A673 (cell line): ENCODE results near the gene UAP1L1. TPM values are rescaled to one million over a fixed set of nuclear protein-coding genes. Genes with fewer than 3 reads are reported as not detected.
"Not testable (repeated sequence)": the region's sequence is repeated elsewhere in the genome, so short reads cannot be mapped to it uniquely, and the experiment has no call there.

Source experiments
- BruUV-seq: library from RNA; stranded (reverse); fragments of 400-500 nt; replicated peaks from 2 replicates; lab custom pipeline; 2021; lab: Mats Ljungman, UMichigan
- CTCF ChIA-PET: fragments of 300-600 bp; sonication (Branson Sonifier 250); formaldehyde crosslinking; loops from one replicate; lab custom pipeline; 2022; ENCODE audit warnings: antibody characterized with exemption; lab: Charles Lee
- POLR2A ChIA-PET: fragments of 300-600 bp; sonication (Branson Sonifier 250); formaldehyde crosslinking; loops from one replicate; lab custom pipeline; 2022; ENCODE audit warnings: antibody characterized with exemption; ENCODE audit not compliant: low non-redundant PET; lab: Charles Lee
- DNase-seq: peaks from one replicate; pipeline ENCODE4 v3.0.0-alpha.2; 2015; ENCODE audit warnings: low spot score
- H3K27ac ChIP-seq: fragments of 200-600 bp; sonication (generic); 2 replicates; pipeline ENCODE4 v1.5.1; 2016; ENCODE audit warnings: mixed run types, low read depth, mild to moderate bottlenecking, mixed read lengths, antibody characterized with exemption, low read length; ENCODE audit not compliant: poor library complexity, severe bottlenecking
- H3K27me3 ChIP-seq: fragments of 200-600 bp; sonication (generic); replicated peaks from 2 replicates; pipeline ENCODE4 v1.6.1; 2017; ENCODE audit warnings: mixed run types, low read depth, mild to moderate bottlenecking, mixed read lengths, antibody characterized with exemption, low read length; ENCODE audit not compliant: insufficient read depth, poor library complexity
- H3K36me3 ChIP-seq: fragments of 200-600 bp; sonication (generic); 2 replicates; pipeline ENCODE4 v1.6.1; 2016; ENCODE audit warnings: mixed run types, mild to moderate bottlenecking, mixed read lengths, antibody characterized with exemption, low read length; ENCODE audit not compliant: insufficient read depth, poor library complexity, severe bottlenecking
- H3K4me1 ChIP-seq: fragments of 200-600 bp; sonication (generic); 2 replicates; pipeline ENCODE4 v1.6.1; 2017; ENCODE audit warnings: mixed run types, mild to moderate bottlenecking, mixed read lengths, antibody characterized with exemption, low read length; ENCODE audit not compliant: insufficient read depth, poor library complexity, severe bottlenecking
- H3K4me3 ChIP-seq: fragments of 200-600 bp; sonication (generic); 2 replicates; pipeline ENCODE4 v1.5.1; 2016; ENCODE audit warnings: low read depth, mixed run types, mild to moderate bottlenecking, mixed read lengths, low read length; ENCODE audit not compliant: poor library complexity, severe bottlenecking
- H3K9me3 ChIP-seq: fragments of 200-600 bp; sonication (generic); 2 replicates; pipeline ENCODE4 v1.6.1; 2016; ENCODE audit warnings: mixed run types, low read depth, mild to moderate bottlenecking, mixed read lengths, antibody characterized with exemption, low read length; ENCODE audit not compliant: poor library complexity, severe bottlenecking
- EZH2 ChIP-seq: fragments of 200-600 bp; sonication (generic); IDR thresholded peaks from 2 replicates; pipeline ENCODE4 v1.6.1; 2017; ENCODE audit warnings: borderline replicate concordance, low read depth, mild to moderate bottlenecking, mixed read lengths, antibody characterized with exemption, low read length; ENCODE audit not compliant: poor library complexity, severe bottlenecking
- intact Hi-C: fragments of 100-400 bp; cut with micrococcal nuclease; formaldehyde crosslinking; loops from one replicate; pipeline ENCODE4 v1.10.0; 2022; ENCODE audit not compliant: unreplicated experiment
- total RNA-seq: library from RNA; stranded (reverse); gene quantifications from 2 replicates; pipeline ENCODE4 v1.2.3, GENCODE V29; 2021
- TF ChIP-seq, protein P1 (sequence below): fragments of 300-800, 200-600 bp; sonication (generic); conservative IDR thresholded peaks from 2 replicates; pipeline ENCODE4 v1.5.1; 2017; ENCODE audit warnings: low read depth, mild to moderate bottlenecking, antibody characterized with exemption, low read length, moderate library complexity, mixed read lengths

UAP1L1 gene
- total RNA-seq, 1 experiment from 2014 or later, result 11.2 TPM

DNA sequence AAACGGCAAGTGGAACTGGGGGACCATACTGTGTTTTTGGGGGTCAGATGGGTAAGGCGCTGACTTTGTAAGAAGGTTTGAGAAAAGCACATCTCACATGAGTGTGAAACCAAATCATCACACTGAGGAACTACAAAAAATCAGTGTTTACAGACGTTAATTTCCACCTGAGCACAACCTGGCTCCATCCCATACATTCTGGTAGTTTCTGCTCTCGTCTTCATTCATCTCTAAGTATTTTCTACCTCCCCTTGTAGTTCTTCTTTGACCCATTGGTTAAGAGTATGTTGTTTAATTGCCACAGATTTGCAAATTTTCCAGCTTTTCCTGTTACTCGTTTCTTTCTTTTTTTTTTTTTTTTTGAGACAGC is 46.1 kb downstream of the UAP1L1 start:
- Histone ChIP-seq H3K4me3 (no peak overlapping the region), H3K9me3 (no peaks in the 10 kb centered on the region), H3K27me3 (no peaks in the 10 kb centered on the region), H3K4me1 (peaks cover 10% of the 10 kb centered on the region), H3K27ac (no peak overlapping the region), H3K36me3 (no peaks in the 10 kb centered on the region)
- DNase-seq, result no peak
- intact Hi-C loops, result no loop called here
- ChIA-PET CTCF (interaction anchor here (0.6 to 0.8 kb wide), 2 partner anchors 66 to 113 kb away, joined by 10 to 13 read pairs; no protein-coding TSS in a partner anchor), POLR2A (no interaction called here)
- no TSS peak for BruUV-seq
- TF ChIP-seq, protein P1, sequence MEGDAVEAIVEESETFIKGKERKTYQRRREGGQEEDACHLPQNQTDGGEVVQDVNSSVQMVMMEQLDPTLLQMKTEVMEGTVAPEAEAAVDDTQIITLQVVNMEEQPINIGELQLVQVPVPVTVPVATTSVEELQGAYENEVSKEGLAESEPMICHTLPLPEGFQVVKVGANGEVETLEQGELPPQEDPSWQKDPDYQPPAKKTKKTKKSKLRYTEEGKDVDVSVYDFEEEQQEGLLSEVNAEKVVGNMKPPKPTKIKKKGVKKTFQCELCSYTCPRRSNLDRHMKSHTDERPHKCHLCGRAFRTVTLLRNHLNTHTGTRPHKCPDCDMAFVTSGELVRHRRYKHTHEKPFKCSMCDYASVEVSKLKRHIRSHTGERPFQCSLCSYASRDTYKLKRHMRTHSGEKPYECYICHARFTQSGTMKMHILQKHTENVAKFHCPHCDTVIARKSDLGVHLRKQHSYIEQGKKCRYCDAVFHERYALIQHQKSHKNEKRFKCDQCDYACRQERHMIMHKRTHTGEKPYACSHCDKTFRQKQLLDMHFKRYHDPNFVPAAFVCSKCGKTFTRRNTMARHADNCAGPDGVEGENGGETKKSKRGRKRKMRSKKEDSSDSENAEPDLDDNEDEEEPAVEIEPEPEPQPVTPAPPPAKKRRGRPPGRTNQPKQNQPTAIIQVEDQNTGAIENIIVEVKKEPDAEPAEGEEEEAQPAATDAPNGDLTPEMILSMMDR, result no peak
- TF ChIP-seq EZH2, result no peak

GRCh38 chr9:137123952-137124462 is 46.7 kb downstream of the UAP1L1 start:
- H3K4me1 ChIP-seq, result peaks cover 13% of the 10 kb centered on the region
- BruUV-seq, CTCF ChIA-PET, H3K4me3 ChIP-seq, H3K36me3 ChIP-seq, POLR2A ChIA-PET, H3K27ac ChIP-seq, intact Hi-C loops, H3K9me3 ChIP-seq, H3K27me3 ChIP-seq, DNase-seq: not testable (repeated sequence)

DNA sequence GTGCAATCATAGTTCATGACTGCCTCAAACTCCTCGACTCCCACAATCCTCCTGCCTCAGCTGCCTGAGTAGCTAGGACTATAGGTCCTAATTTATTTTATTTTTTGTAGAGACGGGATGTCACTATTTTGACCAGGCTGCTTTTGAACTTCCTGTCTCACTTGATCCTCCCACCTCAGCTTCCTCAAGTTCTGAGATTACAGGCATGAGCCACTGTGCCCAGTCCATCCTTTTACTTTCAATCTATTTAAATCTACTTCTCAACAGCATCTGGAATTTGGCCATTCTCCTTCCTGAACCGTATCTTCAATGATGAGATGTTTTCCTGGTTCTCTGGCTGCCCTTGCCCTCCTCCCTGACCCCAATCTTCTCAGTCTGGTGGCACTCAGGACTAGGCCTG is 49.5 kb downstream of the UAP1L1 start:
- no peak overlapping the region for H3K4me3 ChIP-seq
- CTCF ChIA-PET, result interaction anchor here (0.8 kb wide), 1 partner anchor 101 kb away, joined by 3 read pairs; the partner anchor contains the start of gene RNF224
- peaks cover 9% of the 10 kb centered on the region for H3K9me3 ChIP-seq
- TF ChIP-seq, protein P1, result no peak
- no peak for TF ChIP-seq EZH2
- BruUV-seq, result no TSS peak
- no peaks in the 10 kb centered on the region for H3K36me3 ChIP-seq
- intact Hi-C loops, result no loop called here
- H3K4me1 ChIP-seq, result peaks cover 13% of the 10 kb centered on the region
- H3K27ac ChIP-seq, result no peak overlapping the region
- POLR2A ChIA-PET, result interaction anchor here (0.8 kb wide), 1 partner anchor 24 kb away, joined by 7 read pairs; no protein-coding TSS in a partner anchor
- no peak for DNase-seq
- H3K27me3 ChIP-seq, result no peaks in the 10 kb centered on the region
